Activated CD8-positive, alpha-beta memory T cell treated with anti-CD3 and anti-CD28 coated beads, Interleukin-2, amount 50 U/mL, for 1 hour (primary cell): ENCODE measurements around the gene PTGFRN.
"Not testable (repeated sequence)": the region's sequence is repeated elsewhere in the genome, so short reads cannot be mapped to it uniquely, and the experiment has no call there.

Experiments used
- DNase-seq: peaks from one replicate; pipeline ENCODE4 v3.0.0-alpha.2; 2020; ENCODE audit errors: extremely low read depth

PTGFRN gene

GRCh38 chr1:116916533-116917445 is 7.1 kb downstream of the PTGFRN start:
- no peak for DNase-seq

GRCh38 chr1:116918714-116919357 is 9.1 kb downstream of the PTGFRN start:
- no peak for DNase-seq

GRCh38 chr1:116919802-116920201 is 10.1 kb downstream of the PTGFRN start:
- DNase-seq = no peak

- no peak for DNase-seq
Observed at GRCh38 chr1:116920211-116920610, 10.5 kb downstream of the PTGFRN start.

- no peak for DNase-seq
Observed at GRCh38 chr1:116921301-116921885, 11.7 kb downstream of the PTGFRN start.

- no peak for DNase-seq
Observed at GRCh38 chr1:116921937-116922336, 12.2 kb downstream of the PTGFRN start.

GRCh38 chr1:116923421-116923820 is 13.7 kb downstream of the PTGFRN start:
- no peak for DNase-seq

GRCh38 chr1:116927049-116927798 is 17.5 kb downstream of the PTGFRN start:
- DNase-seq = no peak

- DNase-seq = no peak
Observed at GRCh38 chr1:116929961-116930592, 20.4 kb downstream of the PTGFRN start.

- no peak for DNase-seq
Observed at GRCh38 chr1:116931016-116931918, 21.6 kb downstream of the PTGFRN start.

- no peak for DNase-seq
Observed at GRCh38 chr1:116933606-116934515, 24.1 kb downstream of the PTGFRN start.

- DNase-seq = no peak
Observed at GRCh38 chr1:116934586-116935207, 25.0 kb downstream of the PTGFRN start.

GRCh38 chr1:116938216-116938615 is 28.5 kb downstream of the PTGFRN start:
- no peak for DNase-seq

GRCh38 chr1:116939780-116940543 is 30.2 kb downstream of the PTGFRN start:
- DNase-seq = not testable (repeated sequence)

GRCh38 chr1:116940814-116941599 is 31.3 kb downstream of the PTGFRN start:
- no peak for DNase-seq

- DNase-seq = no peak
Observed at GRCh38 chr1:116941670-116942069, 32.0 kb downstream of the PTGFRN start.

GRCh38 chr1:116942344-116942743 is 32.6 kb downstream of the PTGFRN start:
- no peak for DNase-seq
